Thoracic aorta (tissue), 2 donors: Measurements from ENCODE around the gene UNC80. TPM values are rescaled to one million over a fixed set of nuclear protein-coding genes. Genes with fewer than 3 reads are reported as not detected.

Experiments used
- ATAC-seq: fragments of 150-250 bp; one replicate; pipeline ENCODE4 v1.8.0; 2017; ENCODE audit warnings: low read depth; ENCODE audit not compliant: insufficient number of reproducible peaks, low FRiP score
- DNase-seq: peaks from one replicate; pipeline ENCODE4 v3.0.0-alpha.2; 2020; ENCODE audit warnings: low spot score
- H3K27ac ChIP-seq, 2 donors: fragments of 200-600 bp; sonication (generic); 1 replicate in 1 of 2; 2 replicates in 1 of 2; pipeline ENCODE4 v1.5.1; 2016; ENCODE audit warnings: mild to moderate bottlenecking in 2 of 2, moderate library complexity in 2 of 2
- H3K27me3 ChIP-seq: fragments of 200-600 bp; sonication (generic); replicated peaks from 2 replicates; pipeline ENCODE4 v1.6.0; 2016; ENCODE audit warnings: mild to moderate bottlenecking; ENCODE audit not compliant: insufficient read depth
- H3K36me3 ChIP-seq: fragments of 200-600 bp; sonication (generic); one replicate; pipeline ENCODE4 v1.5.1; 2016
- H3K4me1 ChIP-seq, 2 donors: fragments of 200-600 bp; sonication (generic); 1 replicate in 1 of 2; 2 replicates in 1 of 2; pipeline versions ENCODE4 v1.5.1 to v1.6.0; 2016; ENCODE audit warnings: low read depth in 2 of 2, mild to moderate bottlenecking in 1 of 2; ENCODE audit not compliant: control insufficient read depth in 1 of 2
- H3K4me3 ChIP-seq: fragments of 200-600 bp; sonication (generic); 2 replicates; pipeline ENCODE4 v1.5.1; 2016; ENCODE audit warnings: mild to moderate bottlenecking
- H3K9me3 ChIP-seq: fragments of 200-600 bp; sonication (generic); 2 replicates; pipeline ENCODE4 v1.5.1; 2016
- CTCF ChIP-seq: fragments of 200-600 bp; sonication (generic); IDR thresholded peaks from one replicate; pipeline ENCODE4 v1.5.1; 2019; ENCODE audit warnings: antibody characterized with exemption
- total RNA-seq, 2 donors: library from RNA; depleted of rRNA; stranded (reverse); fragments of >200 nt; gene quantifications; one replicate each; pipeline versions ENCODE4 v1.1.0 to v1.2.3, GENCODE V29; 2016

UNC80 gene
- total RNA-seq, 2 donors from 2014 or later: not detected

- Histone ChIP-seq H3K27ac (no peak overlapping the region), H3K27me3 (no peaks in the 10 kb centered on the region), H3K4me3 (no peak overlapping the region), H3K9me3 (no peaks in the 10 kb centered on the region), H3K4me1 (no peaks in the 10 kb centered on the region), H3K36me3 (no peaks in the 10 kb centered on the region)
- DNase-seq (no peak), ATAC-seq (no peak)
- TF ChIP-seq CTCF: no peak
Measured at GRCh38 chr2:209901172-209901571, 129.5 kb downstream of the UNC80 start.

DNA sequence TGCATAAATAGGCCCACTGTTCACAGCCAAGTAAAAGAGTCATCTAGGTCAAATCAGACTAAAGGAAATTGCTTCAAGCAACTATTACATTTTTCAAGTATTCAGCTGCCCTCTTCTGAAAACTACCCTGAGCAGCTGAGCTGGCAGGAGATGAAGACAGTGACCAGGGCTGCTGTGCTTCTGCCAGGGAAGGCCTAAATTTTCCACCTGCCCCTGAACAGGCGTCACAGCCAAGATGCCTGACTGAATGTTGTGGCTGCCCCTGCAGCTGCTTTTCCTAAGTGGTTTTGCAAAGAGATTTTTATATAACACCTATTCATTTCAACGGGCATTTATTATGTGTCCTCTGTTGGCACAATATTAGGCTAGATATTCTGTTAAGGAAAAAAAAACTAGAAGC, 134.1 kb downstream of the UNC80 start:
- Histone ChIP-seq H3K36me3 (no peaks in the 10 kb centered on the region), H3K27ac (no peak overlapping the region), H3K4me1 (no peaks in the 10 kb centered on the region), H3K4me3 (no peak overlapping the region), H3K27me3 (no peaks in the 10 kb centered on the region), H3K9me3 (no peaks in the 10 kb centered on the region)
- TF ChIP-seq CTCF: no peak
- no peak for ATAC-seq
- no peak for DNase-seq

DNA sequence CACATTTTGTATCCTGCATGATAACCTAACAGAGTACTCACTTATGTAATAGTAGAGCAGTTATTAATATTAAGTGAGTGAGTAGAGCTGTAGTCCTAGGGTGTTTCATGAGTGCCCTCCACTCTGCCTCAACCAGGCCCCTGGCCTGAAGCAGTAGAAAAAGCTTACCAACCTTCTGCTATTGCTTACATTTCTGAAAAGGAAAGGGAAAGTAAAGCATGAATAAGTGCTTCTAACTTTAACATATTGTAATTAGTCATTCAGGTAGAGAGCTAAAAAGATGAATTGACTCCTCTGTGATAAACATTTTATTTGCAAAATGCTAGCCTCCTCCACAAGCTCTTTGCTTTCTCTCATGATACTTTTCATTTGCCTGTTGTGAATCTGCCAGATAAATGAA, 136.1 kb downstream of the UNC80 start:
- DNase-seq: no peak
- no peaks in the 10 kb centered on the region for H3K9me3 ChIP-seq
- no peaks in the 10 kb centered on the region for H3K4me1 ChIP-seq
- no peaks in the 10 kb centered on the region for H3K36me3 ChIP-seq
- H3K4me3 ChIP-seq: no peak overlapping the region
- H3K27me3 ChIP-seq: no peaks in the 10 kb centered on the region
- ATAC-seq: no peak
- no peak overlapping the region for H3K27ac ChIP-seq
- TF ChIP-seq CTCF: no peak

DNA sequence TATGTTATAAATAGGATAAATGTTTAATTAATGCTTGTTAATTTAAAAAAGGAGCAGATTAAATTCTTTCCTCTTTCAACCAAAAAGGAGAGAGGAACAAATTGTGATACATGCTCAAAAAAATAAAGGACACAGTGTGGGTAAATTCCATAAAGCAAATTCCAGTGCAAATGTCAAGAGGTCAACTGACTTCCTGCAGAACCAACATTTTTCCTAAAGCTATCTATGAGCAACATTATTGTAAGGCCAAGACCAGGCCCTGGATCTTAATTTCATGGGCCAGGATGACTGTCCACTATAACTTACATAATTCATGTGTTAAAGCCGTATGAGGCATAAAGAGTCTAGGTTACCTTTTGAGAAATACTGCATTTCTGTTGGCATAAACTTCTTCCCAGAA, 136.9 kb downstream of the UNC80 start:
- Histone ChIP-seq H3K27ac (no peak overlapping the region), H3K36me3 (no peaks in the 10 kb centered on the region), H3K27me3 (no peaks in the 10 kb centered on the region), H3K4me1 (no peaks in the 10 kb centered on the region), H3K4me3 (no peak overlapping the region), H3K9me3 (no peaks in the 10 kb centered on the region)
- TF ChIP-seq CTCF: no peak
- DNase-seq: no peak
- ATAC-seq: no peak

GRCh38 chr2:209911486-209911885, 139.9 kb downstream of the UNC80 start:
- no peak for TF ChIP-seq CTCF
- Histone ChIP-seq H3K4me1 (no peaks in the 10 kb centered on the region), H3K9me3 (no peaks in the 10 kb centered on the region), H3K4me3 (no peak overlapping the region), H3K36me3 (no peaks in the 10 kb centered on the region), H3K27me3 (no peaks in the 10 kb centered on the region), H3K27ac (no peak overlapping the region)
- DNase-seq (no peak), ATAC-seq (no peak)
